Fibroblast of skin of back (primary cell): ENCODE data around the gene ZNF784.
A peak's percentile ranks its signal among the peaks of the same experiment; 100 is the strongest.
"Not testable (repeated sequence)": the region's sequence is repeated elsewhere in the genome, so short reads cannot be mapped to it uniquely, and the experiment has no call there.

Source experiments
- DNase-seq: peaks from one replicate; pipeline ENCODE4 v3.0.0-alpha.2; 2013

ZNF784 gene

DNA sequence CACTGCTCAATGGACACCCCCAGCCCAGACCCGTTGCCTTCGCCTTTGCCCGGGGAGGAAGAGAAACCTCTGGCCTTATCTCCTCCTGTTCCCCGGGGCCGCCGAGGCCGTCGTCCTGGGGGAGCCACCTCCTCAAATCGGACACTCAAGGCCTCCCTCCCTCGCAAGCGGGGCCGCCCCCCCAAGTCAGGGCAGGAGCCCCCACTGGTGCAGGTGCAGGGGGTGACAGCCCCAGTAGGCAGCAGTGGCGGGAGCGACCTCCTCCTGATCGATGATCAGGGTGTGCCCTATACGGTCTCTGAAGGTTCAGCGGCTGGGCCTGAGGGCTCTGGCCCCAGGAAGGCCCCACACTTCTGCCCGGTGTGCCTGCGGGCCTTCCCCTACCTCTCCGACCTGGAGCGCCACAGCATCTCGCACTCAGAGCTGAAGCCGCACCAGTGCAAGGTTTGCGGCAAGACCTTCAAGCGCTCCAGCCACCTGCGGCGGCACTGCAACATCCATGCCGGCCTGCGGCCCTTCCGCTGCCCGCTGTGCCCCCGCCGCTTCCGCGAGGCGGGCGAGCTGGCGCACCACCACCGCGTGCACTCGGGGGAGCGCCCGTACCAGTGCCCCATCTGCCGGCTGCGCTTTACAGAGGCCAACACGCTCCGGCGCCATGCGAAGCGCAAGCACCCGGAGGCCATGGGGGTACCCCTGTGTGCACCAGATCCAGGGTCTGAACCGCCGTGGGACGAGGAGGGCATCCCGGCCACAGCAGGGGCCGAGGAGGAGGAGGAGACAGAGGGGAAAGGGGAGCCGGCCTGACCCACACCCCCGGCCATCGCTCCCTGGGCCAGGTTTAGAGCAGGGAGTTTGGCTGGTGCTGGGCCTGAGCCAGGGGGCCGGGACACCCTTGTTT lies 22.0 kb downstream of the ZNF784 start:
- DNase-seq = no peak

DNA sequence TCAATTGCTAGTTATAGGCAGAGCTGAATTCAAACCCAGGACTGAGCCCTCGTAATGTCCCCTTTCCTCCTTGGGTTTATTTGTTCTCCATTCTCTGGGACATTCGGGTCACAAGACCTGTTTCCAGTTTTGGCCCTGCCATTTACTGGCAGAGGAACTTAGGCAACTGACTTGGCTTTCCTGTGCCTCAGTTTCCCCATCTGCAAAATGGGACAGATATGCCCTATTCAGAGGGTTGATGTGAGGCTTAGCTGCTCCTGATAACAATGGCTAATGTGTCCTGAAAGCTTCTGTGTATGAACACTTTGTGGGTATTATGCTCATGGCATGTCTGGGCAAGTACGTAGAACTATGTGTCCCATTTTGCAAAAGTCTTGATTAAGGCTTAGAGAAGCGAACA lies 23.3 kb downstream of the ZNF784 start:
- DNase-seq = no peak

DNA sequence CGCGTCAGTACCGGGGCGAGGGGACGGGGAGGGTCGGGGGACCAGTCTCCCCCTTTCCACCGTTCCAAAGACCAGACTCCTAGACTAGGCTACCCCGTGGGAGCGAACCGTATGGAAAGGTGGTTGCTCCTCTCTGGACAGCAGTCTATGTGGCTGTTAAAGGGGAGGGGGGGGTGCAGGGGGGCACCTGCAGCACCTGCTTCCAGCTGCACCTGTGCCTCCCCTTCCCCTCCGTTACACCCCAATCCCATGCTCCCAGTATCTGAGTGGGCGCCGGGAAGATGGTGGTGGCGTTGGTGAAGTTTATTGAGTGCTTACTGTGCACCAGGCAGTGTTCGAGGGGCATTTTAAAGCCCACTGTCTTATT lies 23.7 kb downstream of the ZNF784 start:
- no peak for DNase-seq

DNA sequence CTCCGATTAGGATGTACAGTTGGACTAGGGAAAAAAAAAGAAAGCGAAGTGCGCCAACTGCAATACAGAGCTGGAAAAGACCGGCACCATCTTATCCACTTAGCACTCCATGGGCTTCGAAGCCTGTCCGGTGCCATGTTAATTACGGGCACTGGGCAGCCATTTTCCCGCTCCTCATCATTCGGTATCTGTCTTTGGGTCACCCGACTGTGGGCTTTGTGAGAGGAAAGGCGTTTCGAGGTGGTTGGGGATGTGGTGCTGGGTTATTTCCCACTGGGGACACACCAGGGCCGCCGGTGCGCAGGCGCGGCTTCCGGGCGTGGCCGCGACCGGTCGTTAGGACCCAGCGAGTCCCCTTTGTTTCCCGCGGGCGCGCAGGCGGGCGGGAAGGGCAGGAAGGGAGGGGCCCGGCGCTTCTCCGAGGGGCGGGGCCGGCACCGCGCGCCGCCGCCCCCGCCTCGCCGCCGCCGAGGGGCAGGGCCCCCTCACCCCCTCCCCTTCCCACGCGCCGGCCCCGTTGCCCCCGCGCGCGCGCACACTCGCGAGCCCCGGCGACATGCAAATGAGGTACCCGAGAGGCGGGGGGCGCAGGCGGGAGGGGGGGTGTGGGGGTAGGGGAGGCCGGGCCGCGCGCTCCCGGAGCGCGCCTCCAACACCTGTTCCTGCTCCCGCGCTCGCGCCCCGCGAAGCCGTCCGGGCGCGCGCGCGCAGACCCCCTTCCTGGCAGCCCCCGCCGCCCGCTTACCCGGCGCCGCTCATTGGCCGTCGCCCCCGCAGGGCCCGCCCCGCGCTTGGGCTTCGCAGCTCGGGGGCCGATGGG lies 24.3 kb downstream of the ZNF784 start, which contains the start of gene ZNF524:
ZNF524 (plus strand) TSS at position 447 of the 820 bp plus-strand sequence. CDS start 1,825 bp downstream, outside the sequence.
- peak; percentile 89 for DNase-seq

DNA sequence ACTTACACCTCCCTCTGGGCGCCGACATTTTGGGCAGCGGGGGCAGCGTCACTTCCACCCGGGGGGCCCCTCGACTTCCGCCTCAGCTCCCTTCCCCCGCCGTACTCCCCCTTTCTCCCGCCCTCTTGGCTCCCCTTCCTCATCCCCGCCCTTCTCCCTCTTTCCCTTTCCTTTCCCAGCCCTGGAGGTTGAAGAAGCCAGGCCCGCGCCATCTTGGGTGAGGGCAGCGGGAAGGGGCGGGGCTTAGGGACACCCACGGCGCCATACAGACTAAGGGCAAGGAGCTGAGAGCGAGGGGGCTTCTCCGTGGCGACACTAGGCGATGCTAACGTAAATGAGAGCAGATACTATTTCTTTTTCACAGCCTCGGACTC lies 24.9 kb downstream of the ZNF784 start, which contains the start of gene FIZ1:
FIZ1 (minus strand) TSS at position 50 of the 374 bp plus-strand sequence. CDS start 1,652 bp downstream, outside the sequence.
- DNase-seq = peak; percentile 99

DNA sequence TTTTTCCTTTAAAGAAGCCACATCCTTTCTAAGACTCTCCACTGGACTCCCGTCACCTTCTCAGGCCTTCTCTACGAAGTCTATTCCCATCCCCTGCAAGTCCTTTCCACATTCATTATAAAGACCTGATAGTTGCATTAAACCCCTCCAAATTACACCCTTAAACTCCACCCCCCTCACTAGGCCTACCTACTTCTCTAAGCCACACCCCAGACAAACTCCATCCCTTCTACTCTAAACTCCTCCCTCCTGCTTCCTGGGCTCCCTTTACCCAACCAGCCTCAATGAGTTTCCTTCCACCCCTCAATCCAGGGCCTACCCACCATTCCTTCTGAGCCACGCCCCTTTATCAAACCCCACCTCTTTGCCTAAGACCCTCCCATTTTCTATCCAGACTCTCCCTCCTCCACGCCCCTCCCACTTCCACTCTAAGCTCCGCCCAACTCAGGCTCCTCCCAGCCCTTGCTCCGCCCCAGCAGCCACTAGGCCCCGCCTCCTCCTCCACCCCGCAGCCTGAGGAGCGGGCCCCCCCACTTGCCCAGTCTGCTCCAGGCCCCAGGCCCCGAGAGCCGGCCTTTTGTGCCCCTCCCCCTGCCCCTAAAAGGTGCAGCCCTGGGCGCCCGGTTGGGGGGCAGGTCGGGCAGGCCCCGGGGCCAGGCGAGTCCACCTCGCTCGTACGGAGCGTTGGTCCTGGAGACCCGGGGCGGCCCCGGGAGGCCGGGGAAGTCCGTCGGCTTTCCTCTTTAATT lies 25.5 kb downstream of the ZNF784 start:
- DNase-seq = peak; percentile 95

DNA sequence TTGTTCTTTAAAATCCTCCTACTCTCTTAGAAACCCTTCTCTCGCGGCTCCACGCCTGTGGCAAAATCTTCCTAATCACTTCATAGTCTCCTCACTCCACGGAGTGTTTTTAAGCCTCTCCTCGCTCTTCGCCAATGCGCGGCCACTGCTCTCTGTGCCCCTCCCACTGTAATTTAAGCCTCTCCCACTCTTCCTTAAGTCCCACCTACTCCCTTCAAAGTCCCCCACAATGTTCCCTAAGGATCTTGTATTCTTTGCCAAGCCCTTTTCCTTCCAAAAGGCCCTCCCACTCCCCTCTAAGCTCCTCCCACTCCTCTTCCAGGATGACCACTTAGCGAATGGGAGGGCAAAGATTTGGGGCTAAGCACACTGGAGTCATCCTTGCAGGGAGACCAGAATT lies 26.3 kb downstream of the ZNF784 start:
- DNase-seq = no peak

DNA sequence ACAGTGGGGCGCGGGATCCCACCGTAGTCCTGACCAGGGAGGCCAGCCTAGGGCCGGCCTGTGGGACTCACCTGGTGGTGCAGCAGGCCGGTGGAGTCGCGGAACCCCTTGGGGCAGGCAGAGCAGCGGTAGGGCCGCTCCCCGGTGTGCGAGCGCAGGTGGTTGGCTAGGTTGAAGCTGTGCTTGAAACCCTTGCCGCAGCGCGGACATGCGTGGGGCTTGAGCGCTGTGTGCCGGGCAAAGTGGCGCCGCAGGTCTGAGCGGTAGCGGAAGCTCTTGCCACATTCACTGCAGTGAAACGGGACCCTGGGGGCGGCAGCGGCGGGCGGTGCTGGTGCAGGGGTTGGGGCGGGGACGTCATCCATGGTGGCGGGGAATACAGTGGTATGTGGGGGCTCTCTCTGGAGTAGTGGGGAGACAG lies 26.9 kb downstream of the ZNF784 start:
- no peak for DNase-seq

DNA sequence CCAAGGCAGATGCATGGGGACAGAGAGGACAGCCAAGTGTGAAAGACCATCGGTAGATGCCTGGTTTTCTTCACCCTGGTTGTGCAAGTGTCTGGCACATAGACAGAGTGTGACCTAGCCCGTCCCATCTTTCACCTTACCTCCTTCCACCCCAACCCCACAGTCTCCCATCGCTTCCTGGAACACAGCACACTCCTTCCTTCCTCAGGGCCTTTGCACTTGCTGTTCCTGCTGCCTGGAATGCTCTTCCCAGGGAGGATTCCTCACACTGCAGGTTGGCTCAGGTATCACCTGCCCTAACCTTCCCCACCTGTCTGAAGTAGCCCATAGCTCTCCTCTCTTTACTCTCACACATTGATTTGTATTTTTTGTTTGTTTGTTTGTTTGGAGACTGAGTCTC lies 28.1 kb downstream of the ZNF784 start:
- DNase-seq = no peak

DNA sequence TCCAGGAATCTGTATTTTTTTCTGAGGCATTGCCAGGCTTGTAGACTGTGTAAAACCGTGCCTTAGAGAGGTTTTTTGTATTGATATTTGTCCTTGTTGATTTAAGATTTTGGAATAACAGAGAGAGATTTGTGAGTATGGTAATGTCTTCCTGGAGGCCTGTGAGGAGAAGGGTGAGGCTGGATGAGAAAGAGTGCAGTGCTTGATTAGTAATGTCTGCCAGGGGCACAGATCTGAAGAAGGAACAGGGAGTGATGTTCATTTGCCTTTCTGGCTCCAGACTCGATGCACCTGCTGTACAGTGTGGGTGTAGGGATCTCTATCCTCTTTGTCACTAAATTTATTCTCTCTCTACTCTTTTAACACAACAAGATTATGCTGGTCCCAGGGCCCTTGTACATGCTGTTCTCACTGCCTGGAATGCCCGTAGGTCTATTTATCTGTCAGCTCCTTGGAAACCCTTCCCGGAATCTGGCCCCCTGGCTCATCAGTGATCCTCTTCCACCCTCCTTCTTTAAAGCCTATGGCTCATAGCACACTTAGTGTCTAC lies 29.3 kb downstream of the ZNF784 start:
- no peak for DNase-seq

DNA sequence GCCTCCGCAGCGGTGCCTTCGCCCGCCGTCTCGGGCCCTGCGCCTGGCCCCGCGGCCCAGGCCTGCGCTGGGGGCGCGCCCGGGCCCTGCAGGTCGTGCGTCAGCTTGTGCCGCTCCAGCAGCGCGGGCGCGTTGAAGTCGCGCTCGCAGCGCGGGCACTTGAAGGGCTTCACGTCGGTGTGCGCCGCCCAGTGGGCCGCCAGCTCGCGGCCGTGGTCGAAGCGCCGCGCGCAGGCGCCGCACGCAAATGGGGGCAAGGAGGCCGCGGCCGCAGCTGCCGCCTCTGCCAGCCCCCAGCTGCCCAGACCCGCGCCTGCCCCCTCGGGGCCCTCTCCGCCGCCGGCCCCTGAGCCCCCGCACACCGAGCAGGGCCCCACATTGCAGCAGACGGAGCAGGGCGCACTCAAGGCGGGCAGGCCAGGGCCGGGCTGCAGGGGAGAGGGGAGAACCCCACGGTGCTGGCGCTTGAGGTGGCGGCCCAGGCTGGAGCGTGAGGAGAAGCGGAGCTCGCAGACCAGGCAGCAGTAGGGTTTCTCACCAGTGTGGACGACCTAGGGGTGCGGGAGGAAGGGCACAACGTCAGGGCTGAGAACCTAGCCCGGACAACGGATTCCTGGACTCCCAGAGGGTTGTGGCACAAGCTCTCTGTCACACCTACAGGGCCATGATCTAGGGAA lies 31.1 kb downstream of the ZNF784 start:
- no peak for DNase-seq

DNA sequence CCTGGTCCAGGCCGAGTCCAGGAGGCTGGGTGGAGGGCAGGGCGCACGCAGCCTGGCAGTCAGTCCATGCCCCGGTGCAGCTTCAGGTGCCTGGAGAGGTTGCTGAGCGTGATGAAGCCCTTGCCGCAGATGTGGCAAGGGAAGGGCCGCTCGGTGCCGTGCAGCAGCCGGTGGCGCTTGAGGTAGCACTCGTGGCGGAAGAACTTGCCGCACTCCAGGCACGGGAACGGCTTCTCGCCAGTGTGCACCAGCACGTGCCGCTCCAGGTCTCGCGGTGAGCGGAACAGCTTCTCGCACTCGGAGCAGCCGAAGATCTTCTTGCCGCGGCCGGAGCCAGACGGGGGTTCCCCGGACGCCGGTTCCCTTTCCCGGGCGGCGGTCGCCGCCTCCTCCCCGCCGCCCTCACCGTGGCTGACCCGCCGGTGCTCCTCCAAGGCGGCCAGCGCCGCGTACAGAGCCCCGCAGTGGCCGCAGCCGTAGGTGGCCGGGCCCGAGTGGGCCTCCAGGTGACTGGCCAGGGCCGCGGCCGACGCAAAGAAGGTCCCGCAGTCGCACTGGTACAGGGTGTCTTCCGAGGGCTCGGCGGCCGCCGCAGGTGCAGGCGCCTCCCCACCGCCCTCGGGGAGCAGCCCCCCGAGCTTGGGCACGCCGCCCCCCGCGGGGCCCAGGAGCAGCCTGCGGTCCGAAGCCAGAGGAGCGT lies 31.8 kb downstream of the ZNF784 start:
- no peak for DNase-seq

DNA sequence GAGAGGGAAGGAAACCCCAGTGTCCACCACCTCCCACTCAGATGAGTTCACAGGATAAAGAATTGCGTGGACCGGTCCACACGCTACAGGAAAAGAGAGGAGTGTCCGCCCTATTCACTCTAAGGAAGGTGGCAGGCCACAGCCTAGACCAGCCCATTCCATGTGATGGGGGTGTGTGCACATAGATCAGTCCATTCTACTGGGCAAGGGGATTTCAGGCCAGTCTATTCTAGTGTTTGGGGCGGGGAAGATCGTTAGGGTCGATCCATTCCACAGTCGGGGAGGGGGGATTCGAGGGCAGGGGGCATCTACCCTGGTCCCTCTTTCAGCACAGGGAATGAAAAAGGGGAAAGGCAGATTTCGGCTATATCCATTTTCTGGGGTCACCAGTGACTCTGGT lies 32.8 kb downstream of the ZNF784 start:
- no peak for DNase-seq

DNA sequence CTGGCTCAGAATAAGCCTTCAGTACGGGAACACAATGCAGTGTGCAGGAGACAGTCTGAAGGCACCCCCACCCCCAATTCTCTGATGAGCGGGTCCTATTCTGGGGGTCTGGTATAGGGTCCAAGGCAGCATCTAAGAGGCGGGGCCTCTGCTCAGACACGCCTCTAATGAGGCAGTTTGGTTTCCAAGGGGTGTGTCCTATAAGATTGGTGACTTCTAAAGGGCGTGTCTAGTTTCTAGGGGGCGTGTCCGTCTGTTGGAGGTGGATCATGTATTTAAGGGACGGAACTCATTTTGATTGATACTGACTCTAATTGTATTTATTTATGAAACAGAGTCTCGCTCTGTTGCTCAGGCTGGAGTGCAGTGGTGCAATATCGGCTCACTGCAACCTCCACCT lies 33.7 kb downstream of the ZNF784 start:
- no peak for DNase-seq

DNA sequence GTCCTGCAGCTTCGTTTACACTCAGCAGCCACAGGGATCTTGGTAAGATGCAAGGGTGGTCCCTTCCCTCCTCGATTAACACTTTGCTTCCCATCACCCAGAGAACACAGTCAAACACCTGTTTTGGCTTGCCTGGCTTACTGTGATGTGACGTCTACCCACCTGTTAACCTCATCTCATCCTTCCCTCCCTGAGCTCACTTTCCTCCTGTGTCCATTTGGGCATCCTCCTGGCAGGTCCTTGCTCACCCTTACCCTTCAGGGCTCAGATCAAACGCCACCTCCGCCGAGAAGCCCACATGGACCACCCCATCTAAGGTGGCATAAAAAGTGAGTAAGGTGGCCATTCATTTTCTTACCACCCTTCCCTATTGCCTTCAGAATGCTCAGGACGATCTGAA lies 34.3 kb downstream of the ZNF784 start:
- no peak for DNase-seq

DNA sequence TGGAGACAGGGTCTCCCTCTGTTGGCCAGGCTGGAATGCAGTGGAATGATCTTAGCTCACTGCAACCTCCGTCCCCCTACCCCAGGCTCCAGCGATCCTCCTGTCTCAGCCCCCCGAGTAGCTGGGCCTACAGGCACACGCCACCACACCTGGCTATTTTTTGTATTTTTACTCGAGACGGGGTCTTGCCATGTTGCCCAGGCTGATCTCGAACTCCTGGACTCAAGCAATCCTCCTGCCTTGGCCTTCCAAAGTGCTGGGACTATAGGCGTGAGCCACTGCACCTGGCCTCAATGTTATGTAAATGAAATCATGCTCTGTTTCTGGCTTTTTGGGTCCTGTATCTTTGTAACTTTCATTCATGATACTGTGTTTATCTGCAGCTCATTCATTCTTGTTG lies 35.6 kb downstream of the ZNF784 start:
- no peak for DNase-seq

DNA sequence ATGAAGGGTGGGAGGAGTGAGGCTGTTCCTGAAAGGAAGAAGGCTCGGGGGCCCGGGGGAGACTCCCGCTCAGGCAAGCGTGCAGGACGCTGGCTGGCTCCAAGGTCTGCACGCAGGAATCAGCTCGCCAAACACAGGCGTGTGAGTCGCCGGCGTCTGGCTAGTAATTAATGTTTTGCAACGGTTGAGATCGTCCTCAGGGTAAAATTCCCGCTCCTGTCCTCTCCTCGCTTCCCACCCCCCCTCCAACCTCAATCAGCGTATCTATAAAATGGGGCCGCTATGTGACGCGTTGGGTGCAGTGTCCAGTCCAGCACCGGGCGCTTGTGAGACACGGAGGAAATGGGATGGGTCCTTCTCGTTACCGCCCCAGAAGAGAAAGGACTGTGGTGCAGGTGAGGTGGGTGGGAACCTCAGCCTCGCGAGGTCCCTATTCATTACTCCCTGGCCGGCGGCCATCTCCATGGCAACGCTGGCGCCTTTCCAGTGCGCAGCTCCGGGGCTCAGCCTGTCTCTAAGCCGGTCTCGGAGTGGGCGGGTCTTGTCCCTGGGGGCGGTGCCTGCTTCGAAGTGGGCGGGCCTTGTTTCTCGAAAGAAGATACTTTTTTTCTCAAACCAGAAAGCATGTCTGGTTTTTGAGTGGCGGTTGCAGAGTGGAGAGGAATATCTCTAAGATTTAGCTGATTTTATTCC lies 37.2 kb downstream of the ZNF784 start:
- DNase-seq = peak; percentile 85

DNA sequence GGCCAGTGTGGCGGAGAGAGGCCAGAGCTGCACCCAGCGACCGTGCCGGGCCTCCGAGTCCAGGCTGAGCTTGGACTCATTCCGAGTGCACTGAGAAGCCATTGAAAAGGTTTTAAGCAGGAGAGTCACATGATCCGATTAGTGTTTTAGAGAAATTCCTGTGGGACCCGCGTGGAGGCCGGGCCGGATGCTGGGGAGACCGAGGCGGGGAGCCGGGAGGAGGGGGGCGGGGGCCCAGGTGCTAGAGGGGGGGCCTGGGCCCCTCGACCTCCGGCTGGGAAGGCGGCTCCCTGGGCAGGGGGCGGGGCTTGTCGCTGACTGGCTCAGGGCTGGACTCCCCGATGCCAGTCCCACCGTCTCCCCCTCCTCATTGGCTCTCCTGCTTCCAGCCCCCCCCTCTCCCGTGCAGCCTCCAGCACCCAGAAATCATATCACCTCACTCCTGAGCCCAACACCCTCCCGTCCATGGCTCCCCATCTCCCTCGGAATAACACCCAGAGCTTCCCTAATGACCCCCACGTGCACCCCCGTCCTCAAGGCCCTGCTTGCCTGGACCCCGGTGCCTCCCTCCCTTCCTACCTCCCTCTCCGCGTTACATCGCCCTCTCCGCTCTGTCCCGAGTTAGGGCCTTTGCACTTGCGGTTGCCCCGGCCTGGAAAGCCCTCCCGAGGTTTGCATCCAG lies 38.6 kb downstream of the ZNF784 start:
- peak; percentile 71 for DNase-seq

DNA sequence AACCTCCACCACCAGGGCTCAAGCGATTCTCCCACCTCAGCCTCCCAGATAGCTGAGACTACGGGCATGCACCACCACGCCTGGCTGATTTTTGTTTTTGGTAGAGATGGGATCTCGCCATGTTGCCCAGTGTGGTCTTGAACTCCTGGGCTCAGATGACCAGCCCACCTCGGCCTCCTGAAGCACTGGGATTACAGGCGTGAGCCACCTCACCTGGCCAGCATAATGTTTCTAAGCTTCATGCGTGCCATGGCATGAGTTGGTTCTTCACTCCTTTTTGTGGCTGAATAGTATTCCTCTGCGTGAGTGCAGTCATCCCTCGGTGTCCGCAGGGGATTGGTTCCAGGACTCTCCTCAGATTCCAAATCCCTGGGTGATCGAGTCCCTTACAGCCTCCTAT lies 39.5 kb downstream of the ZNF784 start:
- no peak for DNase-seq

DNA sequence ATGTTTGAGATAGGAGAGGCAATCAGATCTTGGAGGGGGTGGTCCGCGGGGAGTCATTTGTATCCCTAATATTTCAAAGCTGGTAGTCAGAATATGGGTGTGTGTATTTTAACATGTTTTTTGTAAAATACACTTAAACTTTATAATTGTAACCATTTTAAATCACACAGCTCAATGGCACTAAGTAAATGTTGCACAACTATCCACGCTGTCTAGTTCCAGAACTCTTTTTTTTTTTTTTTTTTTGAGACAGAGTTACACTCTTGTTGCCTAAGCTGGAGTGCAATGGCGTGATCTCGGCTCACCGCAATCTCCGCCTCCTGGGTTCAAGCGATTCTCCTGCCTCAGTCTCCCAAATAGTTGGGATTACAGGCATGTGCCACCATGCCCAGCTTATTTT lies 40.5 kb downstream of the ZNF784 start:
- DNase-seq = not testable (repeated sequence)
